GM20000 (cell line): ENCODE results near the gene TRIM46.
"Not testable (repeated sequence)": the region's sequence is repeated elsewhere in the genome, so short reads cannot be mapped to it uniquely, and the experiment has no call there.

Source experiments
- DNase-seq: peaks from one replicate; pipeline ENCODE4 v3.0.0; 2012; ENCODE audit warnings: low spot score
- CTCF ChIP-seq: IDR thresholded peaks from 2 replicates; pipeline ENCODE4 v1.5.1; 2012; ENCODE audit warnings: mild to moderate bottlenecking, control low read depth; ENCODE audit errors: extremely low read depth, missing control alignments

Gene TRIM46

GRCh38 chr1:155186794-155187455, 13.3 kb downstream of the TRIM46 start:
- TF ChIP-seq CTCF, result no peak
- no peak for DNase-seq

DNA sequence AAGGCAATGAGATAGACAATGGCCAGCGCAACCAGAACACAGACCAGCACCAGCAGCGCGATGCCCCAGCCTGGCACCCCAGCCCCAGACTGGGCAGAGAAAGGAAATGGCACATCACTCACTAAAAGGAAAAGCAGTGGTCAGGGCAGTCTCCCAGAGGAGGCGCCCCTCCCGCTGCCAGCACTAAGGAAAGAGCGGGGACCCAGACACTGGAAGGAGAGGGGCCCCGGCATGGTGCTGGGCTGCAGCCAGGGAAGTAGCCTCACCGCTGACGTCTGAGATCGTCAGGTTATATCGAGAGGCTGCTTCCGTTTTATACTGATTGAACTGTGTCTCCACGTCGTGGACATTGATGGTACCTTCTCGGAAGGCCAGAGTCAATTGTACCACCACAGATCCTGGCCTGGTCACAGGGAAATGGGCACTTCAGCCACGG, 13.8 kb downstream of the TRIM46 start:
- no peak for TF ChIP-seq CTCF
- DNase-seq, result no peak

DNA sequence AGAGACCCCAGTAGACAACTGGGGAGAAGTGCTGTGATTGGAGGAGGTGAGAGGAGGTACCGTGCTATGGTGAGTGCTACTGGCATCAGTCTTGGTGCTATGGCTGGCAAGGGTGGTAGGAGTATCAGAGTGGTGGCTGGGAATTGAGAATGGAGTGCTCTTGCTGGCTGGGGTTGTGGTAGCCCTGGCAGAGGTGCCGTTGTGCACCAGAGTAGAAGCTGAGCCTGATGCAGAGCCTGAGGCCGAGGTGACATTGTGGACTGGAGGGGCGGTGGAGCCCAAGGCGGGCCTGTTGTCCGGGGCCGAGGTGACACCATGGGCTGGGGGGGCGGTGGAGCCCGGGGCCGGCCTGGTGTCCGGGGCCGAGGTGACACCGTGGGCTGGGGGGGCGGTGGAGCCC, 14.6 kb downstream of the TRIM46 start:
- TF ChIP-seq CTCF, result no peak
- no peak for DNase-seq

DNA sequence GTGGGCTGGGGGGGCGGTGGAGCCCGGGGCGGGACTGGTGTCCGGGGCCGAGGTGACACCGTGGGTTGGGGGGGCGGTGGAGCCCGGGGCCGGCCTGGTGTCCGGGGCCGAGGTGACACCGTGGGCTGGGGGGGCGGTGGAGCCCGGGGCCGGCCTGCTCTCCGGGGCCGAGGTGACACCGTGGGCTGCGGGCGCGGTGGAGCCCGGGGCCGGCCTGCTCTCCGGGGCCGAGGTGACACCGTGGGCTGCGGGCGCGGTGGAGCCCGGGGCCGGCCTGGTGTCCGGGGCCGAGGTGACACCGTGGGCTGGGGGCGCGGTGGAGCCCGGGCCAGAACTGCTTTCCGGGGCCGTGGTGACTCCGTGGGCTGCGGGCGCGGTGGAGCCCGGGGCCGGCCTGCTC, 16.3 kb downstream of the TRIM46 start:
- not testable (repeated sequence) for DNase-seq

DNA sequence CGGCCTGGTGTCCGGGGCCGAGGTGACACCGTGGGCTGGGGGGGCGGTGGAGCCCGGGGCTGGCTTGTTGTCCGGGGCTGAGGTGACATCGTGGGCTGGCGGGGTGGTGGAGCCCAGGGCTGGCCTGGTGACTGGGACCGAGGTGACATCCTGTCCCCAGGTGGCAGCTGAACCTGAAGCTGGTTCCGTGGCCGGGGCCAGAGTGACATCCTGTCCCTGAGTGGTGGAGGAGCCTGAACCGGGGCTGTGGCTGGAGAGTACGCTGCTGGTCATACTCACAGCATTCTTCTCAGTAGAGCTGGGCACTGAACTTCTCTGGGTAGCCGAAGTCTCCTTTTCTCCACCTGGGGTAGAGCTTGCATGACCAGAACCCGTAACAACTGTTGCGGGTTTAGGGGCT, 18.3 kb downstream of the TRIM46 start:
- no peak for DNase-seq
- no peak for TF ChIP-seq CTCF

GRCh38 chr1:155192346-155193274, 19.0 kb downstream of the TRIM46 start:
- DNase-seq, result peak; percentile 32
- TF ChIP-seq CTCF, result no peak

- peak; percentile 97 for TF ChIP-seq CTCF
- peak; percentile 93 for DNase-seq
These were observed 19.8 kb downstream of the TRIM46 start for GRCh38 chr1:155193275-155193990.

GRCh38 chr1:155193991-155194240, 20.3 kb downstream of the TRIM46 start:
- DNase-seq, result not testable (repeated sequence)
